Keratinocyte (primary cell): ENCODE results near the gene SUGCT.

Source experiments
- EZH2 ChIP-seq: IDR thresholded peaks from one replicate; pipeline ENCODE4 v1.6.1; 2012; ENCODE audit warnings: inconsistent platforms, mild to moderate bottlenecking, low read length, moderate library complexity
- TF ChIP-seq, protein P1 (sequence below), 3 experiments: IDR thresholded peaks in 1 of 3; conservative IDR thresholded peaks in 1 of 3; optimal IDR thresholded peaks in 1 of 3; 2 replicates in 2 of 3; 3 replicates in 1 of 3; pipeline versions ENCODE3 to v1.5.1; 2011; ENCODE audit warnings: low read length in 3 of 3, mild to moderate bottlenecking in 3 of 3, moderate library complexity in 2 of 3, control low read depth in 1 of 3, inconsistent platforms in 1 of 3; ENCODE audit not compliant: insufficient read depth in 2 of 3; ENCODE audit errors: extremely low read depth in 1 of 3

DNA sequence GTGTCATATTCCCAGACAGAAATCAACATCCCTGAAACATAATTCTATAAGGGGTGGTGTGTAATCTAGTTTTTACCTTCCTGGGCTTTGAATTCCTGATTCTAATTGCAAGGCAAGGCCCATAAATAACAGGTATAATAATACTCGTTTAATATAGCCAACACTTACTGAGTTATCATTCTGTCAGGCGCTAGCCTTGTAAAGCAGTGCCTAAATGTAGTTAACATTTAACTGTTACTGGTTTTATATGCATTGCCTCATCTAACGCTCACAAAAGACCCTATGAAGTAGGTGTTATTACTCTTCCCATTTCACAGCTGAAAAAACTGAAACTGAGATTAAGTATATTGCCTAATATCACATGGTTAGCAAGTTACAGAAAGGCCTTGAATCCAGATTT is 772.5 kb downstream of the SUGCT start:
- TF ChIP-seq, protein P1, sequence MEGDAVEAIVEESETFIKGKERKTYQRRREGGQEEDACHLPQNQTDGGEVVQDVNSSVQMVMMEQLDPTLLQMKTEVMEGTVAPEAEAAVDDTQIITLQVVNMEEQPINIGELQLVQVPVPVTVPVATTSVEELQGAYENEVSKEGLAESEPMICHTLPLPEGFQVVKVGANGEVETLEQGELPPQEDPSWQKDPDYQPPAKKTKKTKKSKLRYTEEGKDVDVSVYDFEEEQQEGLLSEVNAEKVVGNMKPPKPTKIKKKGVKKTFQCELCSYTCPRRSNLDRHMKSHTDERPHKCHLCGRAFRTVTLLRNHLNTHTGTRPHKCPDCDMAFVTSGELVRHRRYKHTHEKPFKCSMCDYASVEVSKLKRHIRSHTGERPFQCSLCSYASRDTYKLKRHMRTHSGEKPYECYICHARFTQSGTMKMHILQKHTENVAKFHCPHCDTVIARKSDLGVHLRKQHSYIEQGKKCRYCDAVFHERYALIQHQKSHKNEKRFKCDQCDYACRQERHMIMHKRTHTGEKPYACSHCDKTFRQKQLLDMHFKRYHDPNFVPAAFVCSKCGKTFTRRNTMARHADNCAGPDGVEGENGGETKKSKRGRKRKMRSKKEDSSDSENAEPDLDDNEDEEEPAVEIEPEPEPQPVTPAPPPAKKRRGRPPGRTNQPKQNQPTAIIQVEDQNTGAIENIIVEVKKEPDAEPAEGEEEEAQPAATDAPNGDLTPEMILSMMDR (optimal IDR thresholded peaks at IDR 0.05 in 1 of 3, IDR thresholded peaks at IDR 0.05 in 1 of 3, conservative IDR thresholded peaks at IDR 0.05 in 1 of 3; ENCODE audit: extremely low read depth in 1 of 3, insufficient read depth in 2 of 3, low read length in 3 of 3), result no peak
- no peak for TF ChIP-seq EZH2
